Measurements from ENCODE around the gene RXFP2. TPM values are rescaled to one million over a fixed set of nuclear protein-coding genes. Genes with fewer than 3 reads are reported as not detected.

RXFP2 gene
- total and polyA plus RNA-seq, 2 of the 8 experiments (the other 6 are each of a cell fraction or from before 2014, with no cell fraction given): not detected

DNA sequence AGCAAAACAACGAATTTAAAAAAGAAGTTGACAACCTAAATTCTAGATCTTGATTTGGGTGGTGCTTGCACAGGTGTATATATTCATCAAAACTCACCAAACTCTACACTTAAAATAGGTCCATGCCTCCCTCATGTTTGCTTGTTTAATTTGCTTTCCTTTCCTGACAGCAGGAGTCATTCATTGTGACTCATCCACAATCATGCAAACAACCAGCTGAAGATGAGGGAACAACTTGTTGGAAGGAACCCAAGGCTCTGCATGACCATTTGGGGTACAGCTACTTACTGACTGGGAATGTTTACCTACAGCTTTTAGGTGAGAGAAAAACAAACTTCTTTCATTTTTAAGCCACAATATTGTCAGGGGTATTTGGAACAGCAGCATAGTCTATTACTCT, 96.6 kb downstream of the RXFP2 start:
- no peak overlapping the region for H2BK120ac ChIP-seq (replicated peaks; ENCODE audit: low read depth, low read length)
- H3K23ac ChIP-seq (ENCODE audit: insufficient read length): no peak overlapping the region
- no peak overlapping the region for H2BK15ac ChIP-seq (ENCODE audit: low read length)
- H3K27ac ChIP-seq (ENCODE audit: low read depth, low read length): no peak overlapping the region
- no peak overlapping the region for H3K4ac ChIP-seq (replicated peaks; ENCODE audit: insufficient read length, low read depth, low read length)
- no peak overlapping the region for H2BK20ac ChIP-seq (ENCODE audit: low read length)
- CTCF ChIA-PET (ENCODE audit: partially characterized antibody): no interaction called here
- H3K79me2 ChIP-seq (ENCODE audit: control insufficient read depth in 1 of 2, insufficient read depth in 2 of 2, low read length in 2 of 2): no peaks in the 10 kb centered on the region
- no peak overlapping the region for H3K4me2 ChIP-seq (ENCODE audit: insufficient read depth in 1 of 2, low read depth in 2 of 2, low read length in 2 of 2)
- no peaks in the 10 kb centered on the region for H3K23me2 ChIP-seq (ENCODE audit: low read depth, low read length)
- H4K20me1 ChIP-seq (replicated peaks in 1 of 2; ENCODE audit: control insufficient read depth in 1 of 2, insufficient read depth in 2 of 2, low read length in 2 of 2): no peaks in the 10 kb centered on the region
- H2BK12ac ChIP-seq (ENCODE audit: low read depth, low read length): no peak overlapping the region
- FAIRE-seq: no peak
- H3K79me1 ChIP-seq (ENCODE audit: low read depth, low read length): no peaks in the 10 kb centered on the region
- H3K4me3 ChIP-seq (ENCODE audit: extremely low read depth in 1 of 4, insufficient read depth in 2 of 4, low read depth in 3 of 4, low read length in 4 of 4): no peak overlapping the region
- TF ChIP-seq ZNF274 (IDR thresholded peaks at IDR 0.05; ENCODE audit: borderline replicate concordance, extremely low read depth, low read length): no peak
- H2AK5ac ChIP-seq (ENCODE audit: low read depth, low read length): no peak overlapping the region
- H3K14ac ChIP-seq (ENCODE audit: insufficient read length): no peak overlapping the region
- no peak overlapping the region for H3K9ac ChIP-seq (replicated peaks in 1 of 4; ENCODE audit: extremely low read depth in 1 of 4, low read depth in 3 of 4, low read length in 3 of 4)
- H3K4me1 ChIP-seq (replicated peaks in 1 of 4; ENCODE audit: control insufficient read depth in 3 of 4, insufficient read depth in 4 of 4, low read length in 3 of 4): no peaks in the 10 kb centered on the region
- H3K27me3 ChIP-seq (replicated peaks in 1 of 4; ENCODE audit: control insufficient read depth in 3 of 4, extremely low read depth in 1 of 4, insufficient read depth in 3 of 4, low read length in 3 of 4): no peaks in the 10 kb centered on the region
- no peaks in the 10 kb centered on the region for H3K36me3 ChIP-seq (ENCODE audit: control insufficient read depth in 2 of 4, insufficient read depth in 4 of 4, low read length in 3 of 4)
- H3K18ac ChIP-seq (ENCODE audit: extremely low read depth, low read length): no peak overlapping the region
- WGBS, 2 experiments (ENCODE audit: extremely low coverage in 1 of 2, insufficient coverage in 1 of 2, insufficient read length in 1 of 2, insufficient replicate concordance in 2 of 2, low coverage in 1 of 2, low lambda C conversion rate in 2 of 2, missing lambda C conversion rate in 1 of 2): 93% methylated on average over 1 of the region's 1 CpG; no CpG with 5 or more reads in 1 of the 2 experiments
- no peaks in the 10 kb centered on the region for H3K9me3 ChIP-seq (ENCODE audit: insufficient read depth in 2 of 2, low read depth in 1 of 2, low read length in 1 of 2)
- DNase-seq (ENCODE audit: low read depth in 1 of 2, low spot score in 2 of 2): no peak
- H4K8ac ChIP-seq (ENCODE audit: extremely low read depth, insufficient read depth, low read length): no peak overlapping the region
- no peak overlapping the region for H4K91ac ChIP-seq (replicated peaks; ENCODE audit: insufficient read length, low read length)
- no peak overlapping the region for H2BK5ac ChIP-seq (ENCODE audit: low read depth, low read length)
- H3K56ac ChIP-seq (replicated peaks; ENCODE audit: insufficient read length, low read depth, low read length): no peak overlapping the region
- no peak overlapping the region for H2AFZ ChIP-seq (ENCODE audit: low read length)
- H4K5ac ChIP-seq (ENCODE audit: insufficient read length, low read depth, low read length): no peak overlapping the region
- POLR2A ChIA-PET (ENCODE audit: partially characterized antibody): no interaction called here
